CD14-positive monocyte (primary cell): Measurements from ENCODE around the gene STON2. TPM values are rescaled to one million over a fixed set of nuclear protein-coding genes. Genes with fewer than 3 reads are reported as not detected.

Experiments used
- DNase-seq, 3 donors: peaks; one replicate each; pipeline ENCODE4 v3.0.0-alpha.2; 2011 to 2022
- H2AFZ ChIP-seq: 2 replicates; pipeline ENCODE4 v1.6.0; 2012; ENCODE audit warnings: mild to moderate bottlenecking, low read depth, low read length, inconsistent platforms; ENCODE audit not compliant: insufficient read depth, poor library complexity, severe bottlenecking
- H3K27ac ChIP-seq, 2 donors: 1 replicate in 1 of 2; 2 replicates in 1 of 2; pipeline ENCODE4 v1.5.1; 2012 to 2013; ENCODE audit warnings: low read length in 2 of 2, control low read depth in 1 of 2, inconsistent platforms in 1 of 2, low read depth in 1 of 2, mild to moderate bottlenecking in 1 of 2
- H3K27me3 ChIP-seq, 2 donors: one replicate each; pipeline versions ENCODE4 v1.6.0 to v1.6.1; 2011 to 2013; ENCODE audit warnings: low read length in 2 of 2; ENCODE audit not compliant: control insufficient read depth in 2 of 2, insufficient read depth in 2 of 2
- H3K36me3 ChIP-seq, 2 donors: replicated peaks in 1 of 2; 1 replicate in 1 of 2; 2 replicates in 1 of 2; pipeline versions ENCODE4 v1.5.1 to v1.6.1; 2012 to 2013; ENCODE audit warnings: low read length in 2 of 2, control low read depth in 1 of 2, inconsistent platforms in 1 of 2, mild to moderate bottlenecking in 1 of 2; ENCODE audit not compliant: insufficient read depth in 2 of 2, control insufficient read depth in 1 of 2
- H3K4me1 ChIP-seq, 2 donors: 1 replicate in 1 of 2; 2 replicates in 1 of 2; pipeline versions ENCODE4 v1.5.1 to v1.6.1; 2012 to 2013; ENCODE audit warnings: low read length in 2 of 2, control low read depth in 1 of 2, inconsistent platforms in 1 of 2, mild to moderate bottlenecking in 1 of 2, moderate library complexity in 1 of 2; ENCODE audit not compliant: insufficient read depth in 2 of 2, control insufficient read depth in 1 of 2
- H3K4me2 ChIP-seq: replicated peaks from 2 replicates; pipeline ENCODE3; 2012; ENCODE audit warnings: low read length, moderate library complexity, mild to moderate bottlenecking; ENCODE audit not compliant: poor library complexity, severe bottlenecking; ENCODE audit errors: extremely low read depth
- H3K4me3 ChIP-seq, 3 experiments: fragments of 200-600 bp in 1 of 3; sonication (generic) in 1 of 3; replicated peaks in 1 of 3; 1 replicate in 2 of 3; 2 replicates in 1 of 3; pipeline ENCODE4 v1.5.1; 2011 to 2013; ENCODE audit warnings: low read length in 3 of 3, mild to moderate bottlenecking in 3 of 3, control low read depth in 2 of 3, low read depth in 2 of 3, inconsistent platforms in 1 of 3, moderate library complexity in 1 of 3
- H3K79me2 ChIP-seq: 2 replicates; pipeline ENCODE4 v1.6.0; 2012; ENCODE audit warnings: mild to moderate bottlenecking, control low read depth, inconsistent platforms, low read length, moderate library complexity; ENCODE audit not compliant: insufficient read depth
- H3K9ac ChIP-seq: 2 replicates; pipeline ENCODE4 v1.6.0; 2017; ENCODE audit warnings: low read length, mild to moderate bottlenecking; ENCODE audit not compliant: insufficient read depth, poor library complexity, severe bottlenecking
- H3K9me3 ChIP-seq, 2 donors: replicated peaks in 1 of 2; 1 replicate in 1 of 2; 2 replicates in 1 of 2; pipeline versions ENCODE4 v1.5.1 to v1.6.1; 2012 to 2013; ENCODE audit warnings: low read length in 2 of 2, control low read depth in 1 of 2; ENCODE audit not compliant: control insufficient read depth in 1 of 2, insufficient read depth in 1 of 2
- H4K20me1 ChIP-seq: 2 replicates; pipeline ENCODE4 v1.6.0; 2012; ENCODE audit warnings: mild to moderate bottlenecking, low read length, control low read depth, moderate library complexity; ENCODE audit not compliant: insufficient read depth
- H3K27ac Mint-ChIP-seq, 7 donors: one replicate each; pipeline ENCODE4 v1.8.0; 2020; ENCODE audit warnings: mild to moderate bottlenecking in 7 of 7, mixed read lengths in 7 of 7, moderate library complexity in 6 of 7, inconsistent platforms in 2 of 7
- H3K27me3 Mint-ChIP-seq, 3 donors: one replicate each; pipeline ENCODE4 v1.8.0; 2021 to 2022; ENCODE audit warnings: low read depth in 3 of 3, mild to moderate bottlenecking in 3 of 3, mixed read lengths in 3 of 3, moderate library complexity in 3 of 3, inconsistent platforms in 1 of 3
- H3K36me3 Mint-ChIP-seq, 2 donors: one replicate each; pipeline ENCODE4 v1.8.0; 2020; ENCODE audit warnings: mixed read lengths in 2 of 2, inconsistent platforms in 1 of 2, mild to moderate bottlenecking in 1 of 2
- H3K4me1 Mint-ChIP-seq: one replicate; pipeline ENCODE4 v1.8.0; 2020; ENCODE audit warnings: mild to moderate bottlenecking, mixed read lengths
- H3K4me3 Mint-ChIP-seq, 2 donors: one replicate each; pipeline ENCODE4 v1.8.0; 2020; ENCODE audit warnings: mild to moderate bottlenecking in 2 of 2, mixed read lengths in 2 of 2, moderate library complexity in 1 of 2
- H3K9me3 Mint-ChIP-seq, 7 donors: one replicate each; pipeline ENCODE4 v1.8.0; 2020 to 2022; ENCODE audit warnings: mixed read lengths in 7 of 7, mild to moderate bottlenecking in 6 of 7, moderate library complexity in 6 of 7, inconsistent platforms in 2 of 7
- WGBS: methylation state at CpG from one replicate; pipeline ENCODE4 v1.1.5; 2013; ENCODE audit warnings: missing lambda C conversion rate; ENCODE audit not compliant: insufficient coverage; 5-methylcytosine and 5-hydroxymethylcytosine counted together
- intact Hi-C, 2 donors: fragments of 100-400 bp; cut with micrococcal nuclease; formaldehyde crosslinking; loops; one replicate each; pipeline versions ENCODE4 v1.15.0 to v1.15.1; 2023
- polyA plus RNA-seq, 3 donors: library from polyadenylated mRNA; depleted of rRNA in 1 of 3; unstranded in 2 of 3; stranded (reverse) in 1 of 3; fragments of 300-500 nt in 2 of 3; fragments of >200 nt in 1 of 3; fragmentation: Illumina TruSeq in 2 of 3; gene quantifications; 1 replicate in 2 of 3; 2 replicates in 1 of 3; pipeline ENCODE4 v1.2.3, GENCODE V29; 2012 to 2021
- TF ChIP-seq, protein P1 (sequence below): fragments of 200-600 bp; IDR thresholded peaks from one replicate; pipeline ENCODE4 v1.8.0; 2022; ENCODE audit warnings: antibody characterized with exemption, mild to moderate bottlenecking

Gene STON2
- polyA plus RNA-seq, 3 donors, result 1.6 to 3.2 (median 2.1) TPM

DNA sequence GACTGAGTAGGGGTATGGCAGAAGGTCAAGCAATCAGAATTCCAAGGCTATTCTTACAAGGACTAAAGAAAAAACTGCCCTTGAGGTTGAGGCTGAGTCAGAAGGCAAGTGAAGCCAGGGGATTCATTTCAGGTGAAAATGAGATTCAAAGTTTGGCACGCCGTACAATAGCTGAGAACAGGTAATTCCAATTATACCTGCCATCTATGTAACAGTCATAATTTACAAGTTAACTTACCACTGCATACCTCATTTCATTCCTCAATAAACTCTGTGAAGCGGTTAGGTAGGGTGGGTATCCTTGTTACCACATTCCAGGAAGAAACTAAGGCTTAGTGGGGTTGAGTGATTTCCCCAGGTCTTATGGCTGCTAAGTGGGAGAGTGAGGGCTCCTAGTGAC lies 64.1 kb downstream of the STON2 start:
- H3K36me3 ChIP-seq, result no peaks in the 10 kb centered on the region
- DNase-seq, result no peak
- no peaks in the 10 kb centered on the region for H3K9me3 Mint-ChIP-seq
- TF ChIP-seq, protein P1, sequence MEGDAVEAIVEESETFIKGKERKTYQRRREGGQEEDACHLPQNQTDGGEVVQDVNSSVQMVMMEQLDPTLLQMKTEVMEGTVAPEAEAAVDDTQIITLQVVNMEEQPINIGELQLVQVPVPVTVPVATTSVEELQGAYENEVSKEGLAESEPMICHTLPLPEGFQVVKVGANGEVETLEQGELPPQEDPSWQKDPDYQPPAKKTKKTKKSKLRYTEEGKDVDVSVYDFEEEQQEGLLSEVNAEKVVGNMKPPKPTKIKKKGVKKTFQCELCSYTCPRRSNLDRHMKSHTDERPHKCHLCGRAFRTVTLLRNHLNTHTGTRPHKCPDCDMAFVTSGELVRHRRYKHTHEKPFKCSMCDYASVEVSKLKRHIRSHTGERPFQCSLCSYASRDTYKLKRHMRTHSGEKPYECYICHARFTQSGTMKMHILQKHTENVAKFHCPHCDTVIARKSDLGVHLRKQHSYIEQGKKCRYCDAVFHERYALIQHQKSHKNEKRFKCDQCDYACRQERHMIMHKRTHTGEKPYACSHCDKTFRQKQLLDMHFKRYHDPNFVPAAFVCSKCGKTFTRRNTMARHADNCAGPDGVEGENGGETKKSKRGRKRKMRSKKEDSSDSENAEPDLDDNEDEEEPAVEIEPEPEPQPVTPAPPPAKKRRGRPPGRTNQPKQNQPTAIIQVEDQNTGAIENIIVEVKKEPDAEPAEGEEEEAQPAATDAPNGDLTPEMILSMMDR, result no peak
- no peaks in the 10 kb centered on the region for H4K20me1 ChIP-seq
- peaks cover 0 to 1% (median 0%) of the 10 kb centered on the region in 3 donors for H3K27me3 Mint-ChIP-seq
- no CpG with 5 or more reads among the region's 3 CpGs for WGBS
- no peaks in the 10 kb centered on the region for H3K79me2 ChIP-seq
- H3K9ac ChIP-seq, result no peak overlapping the region
- H3K27ac ChIP-seq, result no peak overlapping the region
- H3K27ac Mint-ChIP-seq, result no peak overlapping the region
- peaks cover 0 to 2% of the 10 kb centered on the region in 2 donors for H3K36me3 Mint-ChIP-seq
- no peaks in the 10 kb centered on the region for H3K9me3 ChIP-seq
- intact Hi-C loops, result no loop called here
- H3K27me3 ChIP-seq, result no peaks in the 10 kb centered on the region
- no peaks in the 10 kb centered on the region for H3K4me1 Mint-ChIP-seq
- no peak overlapping the region for H3K4me3 Mint-ChIP-seq
- no peaks in the 10 kb centered on the region for H3K4me1 ChIP-seq
- H3K4me2 ChIP-seq, result no peak overlapping the region
- H2AFZ ChIP-seq, result no peak overlapping the region
- no peak overlapping the region for H3K4me3 ChIP-seq

DNA sequence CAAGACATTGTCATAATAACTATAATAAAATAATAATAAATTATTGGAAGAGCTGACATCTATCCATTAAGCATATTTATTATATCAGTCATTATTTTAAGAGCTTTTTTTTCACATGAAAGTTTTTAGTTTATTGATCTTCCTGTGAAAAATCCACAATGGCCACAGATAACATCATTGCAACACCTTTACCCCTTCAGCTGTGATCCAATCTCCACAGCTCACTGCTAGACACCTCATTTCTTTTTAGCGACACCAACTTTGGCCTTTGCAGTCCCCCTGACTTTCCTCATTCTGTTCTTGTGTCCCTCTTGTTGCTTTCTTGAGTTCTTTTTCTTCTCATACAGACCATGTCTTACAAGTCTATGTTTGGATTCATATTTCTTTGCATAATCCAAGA lies 67.4 kb downstream of the STON2 start:
- intact Hi-C loops, result no loop called here
- no peak overlapping the region for H3K27ac ChIP-seq
- WGBS, result no CpG with 5 or more reads among the region's 1 CpG

More for the DNA sequence above, 67.4 kb downstream of the STON2 start:
- TF ChIP-seq, protein P1, result no peak
- Histone ChIP-seq H3K9me3 (no peaks in the 10 kb centered on the region), H3K79me2 (no peaks in the 10 kb centered on the region), H3K4me1 (no peaks in the 10 kb centered on the region), H3K4me3 (no peak overlapping the region), H2AFZ (no peak overlapping the region), H3K27me3 (no peaks in the 10 kb centered on the region), H3K36me3 (no peaks in the 10 kb centered on the region), H3K4me2 (no peak overlapping the region), H4K20me1 (no peaks in the 10 kb centered on the region), H3K9ac (no peak overlapping the region)
- peaks cover 0 to 1% (median 0%) of the 10 kb centered on the region in 3 donors for H3K27me3 Mint-ChIP-seq
- H3K9me3 Mint-ChIP-seq, result peaks cover 0 to 2% (median 0%) of the 10 kb centered on the region in 7 donors
- peaks cover 5% of the 10 kb centered on the region for H3K4me1 Mint-ChIP-seq
- H3K27ac Mint-ChIP-seq, result no peak overlapping the region
- peaks cover 0 to 2% of the 10 kb centered on the region in 2 donors for H3K36me3 Mint-ChIP-seq
- no peak overlapping the region for H3K4me3 Mint-ChIP-seq
- no peak for DNase-seq
